ENCODE results near the gene ZSCAN5A.

Gene ZSCAN5A

DNA sequence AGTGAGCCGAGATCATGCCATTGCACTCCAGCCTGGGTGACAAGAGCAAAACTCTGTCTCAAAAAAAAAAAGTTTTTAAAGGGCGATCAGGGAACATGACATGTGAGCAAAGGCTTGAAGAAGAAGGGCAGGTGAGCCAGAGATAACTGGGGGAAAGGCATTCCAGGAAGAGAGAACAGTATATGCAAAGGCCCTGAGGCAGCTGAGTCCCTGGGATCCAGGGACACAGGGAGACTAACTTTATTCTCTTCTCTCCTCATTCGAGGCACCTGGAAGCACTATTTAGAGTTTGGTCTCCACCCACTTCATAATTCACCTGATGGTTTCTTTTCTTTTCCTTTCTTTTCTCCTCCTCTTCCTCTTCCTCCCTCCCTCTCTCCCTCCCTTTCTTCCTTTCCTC lies 17.6 kb downstream of the ZSCAN5A start:
- DNase-seq (ENCODE audit: low read depth, low spot score) = no peak
- in situ Hi-C loops (cut with HindIII; ENCODE audit: low sequenced_read_pairs) = no loop called here
- no peak overlapping the region for H3K4me3 ChIP-seq (ENCODE audit: low read depth, low read length)
- TF ChIP-seq, protein P1, sequence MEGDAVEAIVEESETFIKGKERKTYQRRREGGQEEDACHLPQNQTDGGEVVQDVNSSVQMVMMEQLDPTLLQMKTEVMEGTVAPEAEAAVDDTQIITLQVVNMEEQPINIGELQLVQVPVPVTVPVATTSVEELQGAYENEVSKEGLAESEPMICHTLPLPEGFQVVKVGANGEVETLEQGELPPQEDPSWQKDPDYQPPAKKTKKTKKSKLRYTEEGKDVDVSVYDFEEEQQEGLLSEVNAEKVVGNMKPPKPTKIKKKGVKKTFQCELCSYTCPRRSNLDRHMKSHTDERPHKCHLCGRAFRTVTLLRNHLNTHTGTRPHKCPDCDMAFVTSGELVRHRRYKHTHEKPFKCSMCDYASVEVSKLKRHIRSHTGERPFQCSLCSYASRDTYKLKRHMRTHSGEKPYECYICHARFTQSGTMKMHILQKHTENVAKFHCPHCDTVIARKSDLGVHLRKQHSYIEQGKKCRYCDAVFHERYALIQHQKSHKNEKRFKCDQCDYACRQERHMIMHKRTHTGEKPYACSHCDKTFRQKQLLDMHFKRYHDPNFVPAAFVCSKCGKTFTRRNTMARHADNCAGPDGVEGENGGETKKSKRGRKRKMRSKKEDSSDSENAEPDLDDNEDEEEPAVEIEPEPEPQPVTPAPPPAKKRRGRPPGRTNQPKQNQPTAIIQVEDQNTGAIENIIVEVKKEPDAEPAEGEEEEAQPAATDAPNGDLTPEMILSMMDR (IDR thresholded peaks at IDR 0.05; ENCODE audit: low read depth, low read length) = no peak

DNA sequence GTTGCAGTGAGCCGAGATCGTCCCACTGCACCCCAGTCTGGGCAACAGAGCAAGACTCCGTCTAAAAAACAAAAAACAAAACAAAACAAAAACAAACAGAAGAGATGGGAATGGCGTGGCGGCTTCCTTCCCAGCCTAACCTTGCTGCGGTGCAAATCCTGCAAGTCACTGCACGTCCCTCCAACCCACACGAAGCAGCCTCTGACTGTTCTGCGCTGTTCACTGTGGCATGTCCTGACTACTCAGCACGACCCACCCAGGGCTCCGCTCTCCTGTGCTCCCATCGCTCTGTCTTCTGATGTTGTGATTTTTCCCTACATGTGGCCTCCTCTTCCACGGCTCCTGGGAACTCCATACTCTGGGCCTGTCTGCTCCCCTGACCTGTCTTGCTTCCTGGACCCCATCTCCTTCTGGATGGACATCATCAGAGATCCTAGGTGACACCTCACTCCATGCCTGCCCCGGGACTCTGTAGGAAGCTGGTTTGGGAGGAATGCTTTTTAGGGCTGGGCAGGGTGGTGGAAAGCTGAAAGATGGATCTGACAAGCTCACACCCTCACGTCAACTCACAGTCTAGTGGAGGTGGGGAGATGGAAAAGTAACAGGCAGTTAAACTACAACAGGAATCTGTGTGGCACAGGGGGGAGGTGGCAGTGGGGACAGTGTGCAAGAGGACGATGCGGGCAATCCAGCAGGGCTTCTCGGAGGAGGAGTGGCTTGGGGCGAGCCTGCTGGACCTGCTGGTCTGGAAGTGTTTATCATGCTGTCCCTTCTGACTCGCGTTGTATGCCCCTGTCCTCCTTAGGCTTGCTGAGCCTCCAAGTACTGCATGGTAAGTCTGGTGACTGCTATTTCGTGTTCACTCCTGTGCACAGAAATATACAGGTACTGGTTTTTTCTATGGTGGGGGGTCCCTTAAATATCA lies 18.8 kb downstream of the ZSCAN5A start:
- TF ChIP-seq, protein P1 (IDR thresholded peaks at IDR 0.05; ENCODE audit: low read depth, low read length) = no peak
- in situ Hi-C loops (cut with HindIII; ENCODE audit: low sequenced_read_pairs) = no loop called here
- no peak overlapping the region for H3K4me3 ChIP-seq (ENCODE audit: low read depth, low read length)
- no peak for DNase-seq (ENCODE audit: low read depth, low spot score)

DNA sequence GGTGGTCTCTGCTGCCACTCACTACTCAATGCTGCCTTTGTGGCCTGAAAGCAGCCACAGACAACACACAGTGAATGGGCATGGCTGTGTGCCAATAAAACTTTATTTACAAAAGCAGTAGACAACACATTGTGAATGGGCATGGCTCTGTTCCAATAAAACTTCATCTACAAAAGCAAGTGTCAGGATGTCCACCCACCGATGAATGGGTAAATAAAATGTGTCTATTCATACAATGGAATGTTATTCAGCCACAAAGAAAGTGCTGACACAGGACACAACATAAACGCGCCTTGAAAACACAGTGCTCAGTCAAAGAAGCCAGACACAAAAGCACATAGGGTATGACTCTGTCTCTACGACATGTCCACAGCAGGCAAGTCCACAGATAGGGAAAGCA lies 20.1 kb downstream of the ZSCAN5A start:
- in situ Hi-C loops (cut with HindIII; ENCODE audit: low sequenced_read_pairs) = no loop called here
- DNase-seq (ENCODE audit: low read depth, low spot score) = peak; percentile 38
- H3K4me3 ChIP-seq (ENCODE audit: low read depth, low read length) = no peak overlapping the region
- TF ChIP-seq, protein P1 (IDR thresholded peaks at IDR 0.05; ENCODE audit: low read depth, low read length) = no peak

DNA sequence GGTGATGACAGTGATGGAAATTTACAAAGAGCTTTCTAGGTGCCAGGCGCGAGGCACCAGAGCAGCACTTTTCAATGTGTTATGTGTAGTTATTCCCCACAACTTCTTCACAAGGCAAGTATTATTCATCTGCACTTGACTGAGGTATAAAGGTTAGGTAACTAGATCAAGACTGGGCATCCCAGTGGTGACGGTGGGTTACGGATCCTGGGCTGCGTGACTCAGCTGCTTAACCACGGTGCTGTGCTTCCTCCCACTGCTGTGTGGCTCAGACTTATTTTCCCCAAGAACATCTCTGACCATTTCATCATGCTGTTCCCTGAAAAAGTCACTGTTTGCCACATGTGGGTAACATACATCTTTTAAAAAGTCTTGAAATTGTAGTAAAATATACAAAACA lies 22.8 kb downstream of the ZSCAN5A start:
- TF ChIP-seq, protein P1 (IDR thresholded peaks at IDR 0.05; ENCODE audit: low read depth, low read length) = no peak
- DNase-seq (ENCODE audit: low read depth, low spot score) = no peak
- no peak overlapping the region for H3K4me3 ChIP-seq (ENCODE audit: low read depth, low read length)
- in situ Hi-C loops (cut with HindIII; ENCODE audit: low sequenced_read_pairs) = no loop called here

DNA sequence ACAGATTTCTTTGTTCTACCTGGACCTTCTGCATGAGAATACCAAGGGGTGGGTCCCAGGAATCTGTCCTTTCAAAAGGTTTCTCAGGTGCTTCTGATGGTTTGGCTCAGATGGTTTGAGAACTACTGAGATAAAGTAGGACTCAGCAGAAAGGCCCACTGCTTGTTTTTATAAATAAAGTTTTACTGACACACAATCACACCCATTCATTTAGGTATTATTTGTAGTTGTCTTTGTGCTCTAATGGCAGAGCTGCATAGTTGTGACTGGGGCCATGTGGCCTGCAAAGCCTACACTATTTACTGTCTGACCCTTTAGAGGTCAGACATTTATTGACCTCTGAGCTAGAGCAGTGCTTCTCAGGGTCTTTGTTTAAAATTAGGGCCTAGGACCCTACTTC lies 24.5 kb downstream of the ZSCAN5A start:
- H3K4me3 ChIP-seq (ENCODE audit: low read depth, low read length) = no peak overlapping the region
- DNase-seq (ENCODE audit: low read depth, low spot score) = no peak
- TF ChIP-seq, protein P1 (IDR thresholded peaks at IDR 0.05; ENCODE audit: low read depth, low read length) = no peak
- in situ Hi-C loops (cut with HindIII; ENCODE audit: low sequenced_read_pairs) = no loop called here

DNA sequence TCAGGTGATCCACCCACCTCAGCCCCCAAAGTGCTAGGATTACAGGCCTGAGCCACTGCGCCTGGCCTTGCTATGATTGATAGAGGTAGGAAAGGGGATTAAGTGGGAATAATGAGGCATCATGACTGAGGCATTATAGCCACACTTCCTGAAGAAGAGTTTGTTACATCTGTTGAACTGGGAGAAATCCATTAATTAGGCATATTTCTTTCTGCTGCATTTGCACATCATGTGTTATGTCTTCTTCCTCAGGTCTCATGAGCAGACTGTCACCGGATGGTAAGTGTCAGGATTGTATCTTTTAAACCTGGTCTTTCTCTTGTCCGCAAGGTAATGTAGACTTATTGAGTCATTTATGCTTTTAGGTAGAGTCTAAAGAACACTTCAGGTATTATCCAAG lies 29.9 kb downstream of the ZSCAN5A start:
- TF ChIP-seq, protein P1 (IDR thresholded peaks at IDR 0.05; ENCODE audit: low read depth, low read length) = no peak
- DNase-seq (ENCODE audit: low read depth, low spot score) = no peak
- H3K4me3 ChIP-seq (ENCODE audit: low read depth, low read length) = no peak overlapping the region
- in situ Hi-C loops (cut with HindIII; ENCODE audit: low sequenced_read_pairs) = no loop called here

All from astrocyte of the spinal cord (primary cell).